Activated CD8-positive, alpha-beta memory T cell treated with anti-CD3 and anti-CD28 coated beads for 48 hours (primary cell): ENCODE data around the gene NBEA.
"Not testable (repeated sequence)": the region's sequence is repeated elsewhere in the genome, so short reads cannot be mapped to it uniquely, and the experiment has no call there.

Experiments used
- DNase-seq, 3 experiments: peaks; one replicate each; pipeline ENCODE4 v3.0.0-alpha.2; 2020; ENCODE audit warnings: low read depth in 2 of 3, low spot score in 2 of 3

The NBEA gene

DNA sequence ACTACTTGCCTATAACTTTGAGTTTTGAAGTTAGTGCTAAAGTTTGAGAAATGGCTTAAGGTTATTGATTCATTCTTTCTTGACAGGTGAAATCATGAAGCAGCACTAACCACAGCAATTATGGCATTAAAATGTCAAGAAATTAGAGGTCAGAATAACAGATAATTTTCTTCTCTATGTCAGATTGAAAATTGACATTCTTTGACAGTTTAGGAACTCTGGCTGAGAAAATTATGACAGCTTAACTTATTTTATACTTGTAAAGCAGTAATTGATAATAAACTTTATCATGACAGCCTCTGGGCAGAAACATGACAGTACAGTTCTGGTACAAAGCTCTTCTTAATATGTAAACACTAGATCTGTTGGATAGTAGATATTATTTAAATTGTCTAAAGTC is 689.6 kb downstream of the NBEA start:
- no peak for DNase-seq

DNA sequence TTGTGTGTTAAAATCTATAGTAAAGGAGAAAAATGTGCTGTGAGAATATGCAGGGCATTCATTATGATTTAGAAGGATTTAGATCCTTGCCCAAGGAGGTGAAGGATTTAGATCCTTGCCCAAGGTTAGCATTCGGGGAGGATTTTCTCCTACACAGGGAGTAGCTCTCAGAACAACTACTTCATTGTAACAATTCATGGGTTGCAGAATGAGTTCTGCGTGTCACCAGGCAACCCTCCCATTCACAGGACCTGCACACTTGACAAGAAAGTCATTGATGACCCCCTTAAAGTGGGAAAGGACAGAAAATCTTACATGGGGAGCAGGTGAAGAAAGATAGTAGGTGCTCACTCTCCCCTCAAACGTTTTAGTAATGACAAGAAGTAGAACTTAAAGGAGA is 701.6 kb downstream of the NBEA start:
- DNase-seq: no peak

DNA sequence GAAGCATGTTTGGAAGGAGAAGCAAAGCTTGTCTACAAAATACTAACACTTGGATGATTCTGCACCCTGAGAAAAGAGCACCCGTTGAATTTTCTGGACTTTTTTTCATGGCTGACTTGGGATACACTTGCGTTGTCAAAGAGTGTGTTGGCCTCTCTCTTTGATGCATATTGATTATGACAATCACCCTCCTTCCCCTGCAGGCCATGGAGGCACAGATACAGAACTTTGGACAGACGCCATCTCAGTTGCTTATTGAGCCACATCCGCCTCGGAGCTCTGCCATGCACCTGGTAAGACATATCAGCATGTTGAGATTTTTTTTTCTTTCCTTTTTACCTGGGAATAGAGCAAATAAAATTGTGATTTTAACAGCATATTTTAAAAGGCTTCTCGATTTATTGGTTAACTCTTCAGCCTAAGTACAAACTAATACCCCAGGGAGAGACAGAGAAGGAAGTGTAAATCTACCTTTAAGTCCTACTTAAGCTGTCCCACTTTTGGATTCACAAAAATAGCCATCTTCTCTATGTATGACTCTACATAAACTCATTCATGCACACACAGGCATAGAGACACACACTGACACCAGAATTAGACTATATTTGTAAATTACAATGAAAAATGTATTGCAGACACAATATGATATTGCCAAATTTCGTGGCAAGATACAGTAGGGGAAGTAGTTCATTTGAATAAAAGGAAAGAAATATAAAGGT is 704.1 kb downstream of the NBEA start:
- no peak for DNase-seq

DNA sequence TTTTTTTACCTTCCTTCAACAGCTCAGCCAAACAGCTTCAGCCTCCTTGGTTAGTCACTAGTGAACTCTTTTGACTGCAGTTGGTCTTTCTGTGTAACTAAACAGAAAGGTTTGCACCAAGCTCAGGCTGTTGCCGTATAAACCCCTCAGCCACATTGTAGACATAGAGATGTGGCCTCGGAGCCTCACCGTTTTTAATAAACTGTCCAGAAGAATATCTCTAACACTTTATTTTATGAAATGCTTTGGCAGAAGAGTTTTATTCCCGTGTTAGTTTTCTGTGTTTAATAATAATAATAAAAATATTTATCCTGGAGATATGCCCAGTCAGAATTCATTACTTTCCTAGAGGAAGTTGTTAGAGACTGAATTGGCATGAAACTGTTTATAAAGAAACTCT is 706.1 kb downstream of the NBEA start:
- no peak for DNase-seq

DNA sequence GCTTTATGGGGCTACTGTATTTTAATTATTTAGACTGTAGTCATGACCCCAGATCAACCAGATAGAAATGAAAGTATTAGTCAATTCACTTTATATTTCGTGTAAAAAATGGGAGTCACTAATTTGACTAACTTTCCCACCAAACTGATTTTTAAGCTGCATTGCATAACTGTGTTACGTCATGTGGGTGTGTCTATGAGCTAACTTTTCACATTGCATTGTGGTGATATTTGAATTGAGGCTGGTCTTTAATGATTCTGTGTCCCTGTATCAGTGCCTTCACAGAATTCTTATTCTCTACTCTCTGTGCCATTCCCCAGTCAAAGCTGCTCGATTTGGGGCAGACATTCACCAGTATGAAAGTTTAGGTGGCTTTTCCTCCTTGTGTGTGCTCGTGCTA is 707.1 kb downstream of the NBEA start:
- DNase-seq: no peak

DNA sequence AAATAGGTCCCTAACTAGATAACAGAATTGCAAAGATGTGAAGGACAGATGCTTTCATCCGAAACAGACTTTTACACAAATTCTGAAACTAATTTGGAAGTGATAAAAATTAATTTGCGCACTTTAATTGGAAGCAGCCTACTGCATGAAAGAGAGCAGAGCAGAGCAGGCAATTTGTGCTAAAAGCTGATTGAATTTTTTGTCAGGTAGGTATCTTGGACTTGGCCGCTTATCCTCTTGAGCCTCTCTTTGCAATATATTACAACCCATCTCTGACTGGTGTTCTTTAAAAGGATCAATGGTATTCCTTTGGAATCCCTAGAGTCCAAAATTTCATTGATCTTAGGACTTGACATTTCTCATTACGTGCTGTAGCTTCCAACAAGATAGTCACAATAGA is 717.7 kb downstream of the NBEA start:
- no peak for DNase-seq

DNA sequence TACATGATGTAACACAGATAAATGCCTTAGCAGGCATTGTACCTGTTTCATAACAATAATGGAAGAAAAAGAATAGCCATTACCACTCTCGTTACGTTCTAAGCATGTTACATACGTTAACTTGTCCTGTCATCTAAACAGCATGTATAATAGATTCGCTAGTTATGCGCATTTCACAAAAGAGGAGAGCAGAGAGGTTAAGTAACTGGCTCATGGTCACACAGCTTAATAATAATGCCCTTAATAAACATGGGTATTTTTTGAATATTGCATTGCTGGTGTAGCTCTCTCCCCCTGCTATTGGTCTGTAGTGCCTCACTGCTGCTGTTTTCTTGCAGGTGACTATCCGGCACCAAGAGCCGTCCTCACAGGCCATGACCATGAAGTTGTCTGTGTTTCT is 722.7 kb downstream of the NBEA start:
- no peak for DNase-seq

DNA sequence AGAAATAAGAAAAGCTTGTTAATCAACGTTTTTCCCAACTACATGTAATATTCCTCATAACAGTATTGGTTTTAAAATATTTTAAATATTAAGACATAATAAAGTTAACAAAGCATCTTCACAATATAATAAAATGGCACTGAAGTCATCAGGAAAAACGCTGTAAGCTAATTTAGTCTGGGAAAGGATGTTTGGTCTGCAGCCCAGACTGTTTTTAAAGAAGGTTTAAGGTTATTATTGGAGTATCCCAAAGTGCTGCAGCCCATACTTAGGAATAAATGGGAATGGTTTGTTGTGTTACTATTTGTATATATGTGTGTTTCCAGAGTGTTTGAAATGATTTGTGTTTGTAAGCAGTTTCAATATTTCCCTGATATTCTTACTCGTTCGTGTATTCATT is 727.3 kb downstream of the NBEA start:
- DNase-seq: no peak

DNA sequence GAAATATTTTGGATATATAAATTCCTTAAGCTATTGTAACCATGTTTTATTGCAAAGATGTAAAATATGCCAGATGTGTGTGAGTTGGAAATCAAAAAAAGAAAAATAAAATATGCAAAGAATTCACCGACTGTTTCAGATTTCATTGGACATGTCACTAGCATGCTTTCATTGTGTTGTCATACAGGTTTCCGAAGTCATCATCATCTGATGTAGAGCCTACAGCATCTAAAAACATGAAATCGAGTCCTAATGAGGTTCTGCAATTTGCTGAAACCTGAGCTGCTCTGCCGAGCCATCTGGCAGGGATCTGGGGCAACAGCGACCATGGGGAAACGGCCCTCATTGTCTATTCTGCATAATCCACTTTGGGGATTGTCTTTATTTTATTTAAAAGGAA is 730.5 kb downstream of the NBEA start:
- DNase-seq: no peak

DNA sequence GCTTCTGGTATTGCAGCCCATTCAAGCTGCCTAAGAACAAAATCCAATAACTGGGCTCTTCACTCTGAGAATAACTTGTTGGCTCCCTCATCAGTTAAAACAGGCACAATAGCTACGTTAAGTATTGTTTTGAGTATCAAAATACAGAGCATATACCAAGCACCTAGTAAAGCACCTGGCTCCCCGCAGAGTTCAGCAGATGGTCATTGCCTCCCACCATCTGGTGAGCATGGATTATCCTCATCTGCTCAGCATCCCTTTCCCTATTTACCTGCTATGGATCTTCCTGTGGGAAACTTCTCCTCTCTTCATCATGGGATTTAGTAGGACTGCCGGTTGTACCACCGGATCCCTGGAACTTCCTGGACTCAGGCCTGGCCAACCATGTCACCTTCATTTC is 733.6 kb downstream of the NBEA start:
- no peak for DNase-seq

DNA sequence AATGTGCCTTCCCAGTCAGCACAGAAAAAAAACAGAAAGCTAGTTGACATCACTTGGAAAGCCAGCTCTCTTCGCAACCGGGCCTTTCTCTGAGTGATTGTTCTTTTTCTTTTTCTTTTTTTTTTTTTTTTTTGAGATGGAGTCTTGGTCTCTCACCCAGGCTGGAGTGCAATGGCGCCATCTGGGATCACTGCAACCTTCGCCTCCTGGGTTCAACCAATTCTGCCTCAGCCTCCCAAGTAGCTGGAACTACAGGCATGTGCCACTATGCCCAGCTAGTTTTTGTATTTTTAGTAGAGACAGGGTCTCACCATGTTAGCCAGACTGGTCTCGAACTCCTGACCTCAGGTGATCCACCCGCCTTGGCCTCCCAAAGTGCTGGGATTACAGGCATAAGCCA is 735.8 kb downstream of the NBEA start:
- not testable (repeated sequence) for DNase-seq

DNA sequence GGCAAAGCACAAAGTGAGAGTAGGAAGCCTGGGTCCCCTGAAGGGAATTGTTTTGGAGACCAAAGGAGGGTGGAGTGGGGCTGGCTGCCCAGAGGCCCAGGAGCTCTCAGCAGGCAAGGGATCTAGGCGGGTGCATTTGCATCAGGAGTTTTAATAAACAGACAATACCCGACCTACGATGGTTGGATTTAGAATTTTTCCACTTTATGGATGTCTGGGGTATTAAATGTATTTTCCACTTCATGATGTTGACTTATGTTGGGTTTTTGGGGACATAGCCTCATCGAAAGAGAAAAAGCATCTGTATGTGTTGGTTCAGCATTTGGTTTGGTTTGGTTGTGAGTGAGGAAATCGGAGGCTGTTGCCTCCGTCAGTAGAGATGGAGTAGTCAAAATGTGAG is 739.6 kb downstream of the NBEA start:
- no peak for DNase-seq

DNA sequence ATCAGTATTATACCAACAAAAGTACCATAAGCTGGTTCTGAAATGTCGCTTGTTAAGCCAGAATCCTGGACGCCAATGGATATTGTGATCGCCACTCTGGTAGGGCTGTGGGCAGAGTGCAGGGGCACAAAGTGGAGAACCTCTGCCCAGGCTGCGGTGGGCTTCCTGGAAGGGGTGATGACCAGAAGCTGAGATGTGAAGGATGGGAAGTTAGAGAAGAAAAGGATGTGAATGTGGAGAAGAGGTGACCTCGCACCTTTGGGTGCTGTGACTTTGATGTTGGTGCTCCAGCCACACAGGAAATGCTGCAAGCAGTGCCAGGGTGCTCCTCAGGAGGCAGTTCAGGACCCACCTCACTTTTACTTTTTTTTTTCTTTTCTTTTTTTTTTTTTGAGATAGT is 742.4 kb downstream of the NBEA start:
- DNase-seq: no peak

DNA sequence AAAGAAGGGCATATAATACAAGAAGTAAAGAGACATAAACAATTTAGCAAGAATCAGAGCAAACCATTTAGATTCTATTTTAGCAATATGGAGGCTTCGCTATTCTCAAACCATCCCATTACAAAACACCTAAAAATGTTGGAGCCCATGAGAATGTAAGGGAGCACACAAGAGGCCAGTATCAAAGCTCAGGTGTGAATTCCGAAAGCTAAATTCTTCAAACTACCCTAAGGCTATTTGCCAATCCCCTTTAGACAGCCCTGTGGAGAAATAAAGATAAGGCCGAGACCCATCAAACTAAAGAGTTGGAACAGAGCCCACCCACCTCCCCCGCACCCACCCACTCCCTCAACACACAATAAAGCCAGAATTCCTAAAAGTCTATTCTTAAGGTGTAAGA is 745.3 kb downstream of the NBEA start:
- DNase-seq: no peak

DNA sequence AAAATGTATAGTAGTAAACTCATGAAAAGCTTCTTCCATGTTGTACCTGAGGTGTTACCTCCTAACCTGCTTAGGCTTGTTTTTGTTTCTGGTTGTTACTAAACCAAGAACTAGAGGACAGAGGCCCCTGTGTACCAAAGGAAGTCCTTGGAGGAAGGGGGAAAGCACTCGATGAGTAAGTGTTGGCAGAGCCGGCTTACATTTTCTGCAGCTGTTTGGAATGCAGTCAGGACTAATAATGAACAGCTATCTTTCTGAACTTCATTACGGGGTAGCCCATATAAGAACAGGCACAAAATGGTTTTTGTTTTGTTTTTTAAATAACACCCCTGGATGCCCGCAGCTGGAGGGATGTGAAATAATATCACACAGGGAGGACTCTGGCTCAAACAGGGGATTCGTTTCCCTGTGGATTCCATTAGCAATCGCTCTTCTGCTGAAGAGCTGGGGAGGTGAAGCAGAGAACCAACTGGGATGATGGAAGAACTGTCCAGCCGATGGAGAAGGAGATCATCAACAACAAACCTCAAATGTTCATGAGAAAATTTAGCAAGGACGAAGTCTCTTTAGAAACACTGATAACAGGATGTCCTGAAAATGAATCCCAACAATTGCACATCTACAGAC is 748.6 kb downstream of the NBEA start:
- no peak for DNase-seq

DNA sequence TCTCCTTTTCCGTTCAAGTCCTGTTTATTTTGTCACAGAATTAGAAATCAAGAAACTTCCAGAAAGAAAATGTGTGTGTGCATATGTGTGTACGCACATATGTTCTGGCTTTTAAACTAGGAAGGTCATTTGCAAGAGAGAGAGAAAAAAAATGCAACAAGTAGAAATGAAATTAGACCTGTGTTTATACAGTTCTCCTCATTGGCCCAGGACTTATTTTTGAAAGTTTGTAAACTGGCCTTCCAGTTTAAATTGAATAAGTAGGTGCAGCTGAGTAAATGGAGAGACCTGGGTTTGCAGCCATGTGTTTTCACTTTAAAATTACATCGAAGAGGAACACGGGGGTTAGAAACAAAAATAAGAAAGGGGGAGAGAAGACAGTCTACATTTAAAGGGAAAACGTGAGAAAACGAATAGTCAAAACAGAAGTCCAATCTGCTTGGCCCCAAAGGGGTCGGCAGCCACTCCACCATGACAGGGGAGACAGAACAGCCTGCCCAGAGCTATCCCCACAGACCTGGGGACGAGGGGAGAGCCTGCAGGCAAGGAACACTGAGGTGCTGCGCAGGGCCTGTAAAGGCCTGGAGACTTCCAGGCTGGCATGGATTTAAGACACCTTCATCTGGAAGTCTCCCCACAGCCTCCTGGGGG is 751.2 kb downstream of the NBEA start:
- DNase-seq: no peak

DNA sequence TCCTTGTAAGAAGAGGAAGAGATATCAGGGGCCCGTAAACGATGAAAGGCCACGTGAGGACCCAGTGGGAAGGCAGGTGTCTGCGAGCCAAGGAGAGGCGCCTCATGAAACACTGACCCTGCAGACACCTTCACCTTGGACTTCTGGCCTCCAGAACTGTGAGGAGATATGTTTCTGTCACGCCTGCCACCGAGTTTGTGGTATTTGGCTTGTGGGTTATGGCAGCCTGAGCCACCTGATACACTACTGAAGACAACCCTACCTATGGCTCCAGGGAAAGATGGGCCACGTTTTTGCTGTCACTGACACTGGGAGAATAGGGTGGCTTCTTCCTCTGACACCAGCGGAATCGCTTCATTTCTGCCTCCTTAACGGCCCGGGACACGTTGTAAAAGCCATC is 752.0 kb downstream of the NBEA start:
- DNase-seq: no peak

DNA sequence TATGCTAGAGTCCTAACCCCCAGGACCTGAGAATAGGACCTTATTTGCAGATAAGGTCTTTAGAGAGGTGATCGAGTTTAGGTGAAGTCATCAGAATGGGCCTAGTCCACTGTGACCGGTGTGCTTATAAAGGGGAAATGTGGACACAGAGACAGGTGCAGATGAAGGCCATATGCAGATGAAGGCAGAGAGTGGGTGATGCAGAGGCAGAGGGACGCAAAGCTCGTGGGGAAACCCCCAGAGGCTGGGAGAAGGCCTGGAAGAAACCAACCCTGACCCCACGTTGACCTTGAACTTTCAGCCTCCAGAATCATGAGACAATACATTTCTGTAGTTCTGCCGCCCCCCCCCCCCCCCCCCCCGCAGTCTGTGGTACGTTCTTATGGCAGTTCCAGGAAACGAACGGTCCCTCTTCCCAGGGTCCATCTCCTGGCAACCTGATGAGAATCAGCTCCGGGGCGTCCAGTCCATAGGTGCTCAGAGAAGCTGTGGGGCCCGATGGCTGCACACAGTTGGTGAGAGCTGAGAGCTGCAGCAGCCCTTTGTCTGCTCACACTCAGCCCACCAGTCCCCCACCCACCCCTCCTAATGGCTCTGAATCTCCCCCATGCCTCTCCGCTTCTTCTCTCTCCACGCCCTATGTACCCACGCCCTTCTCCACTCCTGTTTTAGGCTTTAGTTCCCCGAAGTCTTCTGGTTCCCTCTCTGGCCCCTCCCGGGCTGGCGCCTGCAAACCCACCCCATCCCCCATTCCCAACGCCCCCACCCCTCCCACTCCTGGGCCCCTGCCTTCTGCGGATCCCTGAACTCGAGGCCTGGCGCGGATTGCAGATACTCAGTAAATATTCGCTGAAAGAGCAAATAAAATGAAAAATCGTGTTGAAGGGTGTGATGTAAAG is 752.7 kb downstream of the NBEA start:
- DNase-seq: no peak

DNA sequence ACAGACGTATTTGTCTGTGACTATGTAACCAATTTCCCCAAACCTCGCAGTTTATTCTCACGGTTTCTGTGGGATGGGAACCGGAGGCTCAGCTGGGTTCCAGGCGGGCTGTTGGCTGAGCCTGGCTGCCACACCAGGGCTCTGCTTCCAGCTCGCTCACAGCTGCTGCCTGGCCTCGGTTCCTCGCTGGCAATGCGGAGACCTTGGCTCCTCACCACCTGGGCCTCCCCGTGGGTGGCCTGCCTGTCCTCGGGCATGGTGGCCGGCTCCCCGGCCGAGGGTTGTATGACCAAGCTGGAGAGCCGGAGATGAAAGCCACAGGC is 753.3 kb downstream of the NBEA start:
- DNase-seq: no peak

DNA sequence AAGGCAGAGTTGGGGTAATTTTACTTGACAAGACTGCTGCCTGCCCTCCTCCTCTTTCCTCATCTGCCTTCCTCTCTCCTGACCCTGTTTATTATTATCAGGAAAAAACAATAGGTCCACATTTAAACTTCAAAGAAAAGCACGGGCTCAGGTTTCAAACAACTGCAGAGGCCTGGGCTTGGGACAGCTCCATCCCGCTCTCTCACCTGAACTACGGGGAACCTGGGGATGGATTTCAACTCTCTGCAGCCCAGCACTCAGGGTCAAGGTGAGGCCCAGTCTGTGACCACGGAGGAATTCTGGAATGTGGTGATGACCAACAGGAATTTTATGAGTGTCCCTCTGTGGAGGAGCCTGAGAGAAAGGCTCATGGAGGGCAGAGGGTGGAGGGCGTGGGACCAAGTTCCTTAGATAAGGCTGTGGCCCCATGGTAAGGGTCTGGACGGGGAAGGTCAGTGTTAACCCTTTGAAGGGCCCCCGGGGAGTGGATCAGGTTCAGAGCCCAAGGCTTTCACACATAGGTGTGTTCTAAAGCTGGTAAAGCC is 755.2 kb downstream of the NBEA start:
- DNase-seq: no peak

DNA sequence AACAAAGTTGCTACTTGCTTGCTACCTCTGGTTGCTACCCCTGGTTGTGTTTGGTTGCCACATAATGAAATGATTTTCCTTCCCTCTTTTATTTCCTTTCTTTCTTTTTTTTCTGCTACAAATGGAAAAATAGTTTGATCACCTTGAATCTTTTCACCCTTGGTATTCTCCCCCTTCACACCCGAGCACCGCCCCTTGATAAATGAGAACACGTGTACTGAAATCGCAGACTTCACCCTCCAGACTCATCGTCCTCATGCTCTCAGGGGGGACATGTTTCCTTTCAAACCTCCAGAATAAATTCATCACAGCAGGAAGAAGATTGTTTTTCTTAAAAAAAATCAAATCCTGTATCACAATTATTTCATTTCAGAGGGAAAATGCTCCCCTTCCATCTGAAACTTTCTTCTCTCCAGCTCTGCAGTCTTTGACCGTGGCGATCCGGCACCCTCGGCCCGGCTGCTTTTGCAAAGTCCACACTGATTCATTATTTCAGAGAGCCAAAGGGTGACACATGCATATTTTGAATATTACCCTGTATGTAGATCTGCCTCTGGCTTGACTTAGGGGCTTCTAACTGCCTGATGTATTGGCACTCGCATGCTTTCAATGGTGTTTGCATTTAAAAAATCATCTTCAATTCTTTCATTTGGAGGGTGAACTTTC is 757.0 kb downstream of the NBEA start:
- DNase-seq: no peak
